NOMO-1 treated with dmso at 0.1 percent for 144 hours (cell line): ENCODE data around the gene HOXA9.

Experiments
- DNase-seq: peaks from one replicate; lab custom pipeline; 2025; ENCODE audit not compliant: unreplicated experiment; lab: John Stamatoyannopoulos, UW

The HOXA9 gene

DNA sequence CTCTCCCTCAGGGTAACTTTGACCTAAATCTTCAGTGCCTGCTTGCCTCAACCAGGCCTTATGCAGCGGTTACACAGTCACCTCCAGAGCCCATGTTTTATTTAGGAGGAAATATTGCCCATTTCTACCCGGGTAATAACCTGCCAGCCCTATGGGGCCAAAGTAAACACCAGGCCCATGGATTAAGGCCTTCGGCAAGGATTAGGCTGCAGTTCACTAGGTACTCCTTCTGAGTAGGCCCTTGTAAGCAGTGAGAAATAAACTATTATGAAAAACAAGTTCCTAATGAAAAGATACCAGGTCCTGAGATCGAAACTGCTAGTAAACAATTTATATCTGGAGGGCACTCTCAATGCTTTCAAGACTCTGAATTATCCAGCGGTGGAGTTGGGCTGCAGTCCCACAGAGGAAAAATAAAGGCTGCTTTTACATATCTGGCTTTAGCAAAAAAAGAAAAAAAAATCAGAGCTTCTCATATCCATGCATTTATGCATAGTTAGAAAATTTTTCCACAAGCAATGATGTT, 12.5 kb upstream of the HOXA9 start:
- no peak for DNase-seq

DNA sequence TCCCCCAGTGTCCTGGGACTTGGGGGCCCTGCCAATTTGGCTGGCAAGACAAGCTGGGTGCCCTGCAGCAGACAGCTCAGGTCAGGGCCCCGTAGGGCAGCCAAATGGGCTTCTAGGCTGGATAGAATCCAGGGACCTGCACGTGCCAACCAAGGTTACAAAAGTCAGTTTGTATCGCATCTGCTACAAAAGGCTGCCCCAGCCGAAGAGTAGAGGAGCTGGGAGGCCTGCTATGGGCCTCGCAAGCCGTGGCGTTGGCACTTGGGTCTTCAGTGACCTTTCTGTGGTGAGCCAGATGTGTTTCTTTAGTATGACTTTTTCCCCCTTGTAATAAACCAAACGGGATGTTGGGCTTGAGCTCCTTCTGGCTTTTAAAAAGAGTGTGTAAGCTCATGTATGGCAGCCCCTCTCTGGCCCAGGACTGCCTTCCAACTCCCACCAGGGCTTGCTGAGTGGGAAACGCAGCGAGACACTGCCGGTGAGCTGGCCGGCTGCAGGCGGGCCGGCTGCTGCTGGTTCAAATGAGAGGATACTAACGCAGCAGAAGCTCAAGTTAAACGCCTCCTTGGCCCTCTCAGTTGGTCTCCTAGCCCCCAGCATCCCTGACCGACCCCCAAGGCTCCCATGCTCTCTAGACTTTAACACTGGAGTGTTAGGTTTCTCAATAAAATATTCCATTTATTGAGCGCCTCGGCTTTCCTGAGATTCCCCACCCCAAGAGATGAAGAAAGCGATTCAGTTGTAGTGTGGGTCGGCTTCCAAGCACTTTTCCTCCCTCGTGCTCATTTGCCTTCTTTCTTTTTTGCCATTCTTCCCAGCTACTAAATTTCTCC, 11.8 kb upstream of the HOXA9 start:
- DNase-seq = no peak

DNA sequence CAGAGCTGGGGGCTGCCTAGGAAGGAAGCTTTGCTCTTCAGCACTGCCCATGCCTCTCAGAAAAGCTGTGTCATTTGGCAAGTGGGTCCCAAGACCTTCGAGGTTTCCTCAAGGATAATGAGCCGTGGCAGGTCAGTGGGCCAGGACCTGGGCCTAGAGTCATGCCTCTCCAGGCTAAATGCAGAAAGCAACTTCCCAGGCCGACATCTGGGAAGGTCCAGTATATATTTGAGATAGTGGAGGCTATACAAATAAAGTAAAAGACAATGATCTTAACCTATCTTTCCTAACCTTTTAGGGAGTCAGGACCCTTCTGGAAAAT, 11.1 kb upstream of the HOXA9 start:
- no peak for DNase-seq

DNA sequence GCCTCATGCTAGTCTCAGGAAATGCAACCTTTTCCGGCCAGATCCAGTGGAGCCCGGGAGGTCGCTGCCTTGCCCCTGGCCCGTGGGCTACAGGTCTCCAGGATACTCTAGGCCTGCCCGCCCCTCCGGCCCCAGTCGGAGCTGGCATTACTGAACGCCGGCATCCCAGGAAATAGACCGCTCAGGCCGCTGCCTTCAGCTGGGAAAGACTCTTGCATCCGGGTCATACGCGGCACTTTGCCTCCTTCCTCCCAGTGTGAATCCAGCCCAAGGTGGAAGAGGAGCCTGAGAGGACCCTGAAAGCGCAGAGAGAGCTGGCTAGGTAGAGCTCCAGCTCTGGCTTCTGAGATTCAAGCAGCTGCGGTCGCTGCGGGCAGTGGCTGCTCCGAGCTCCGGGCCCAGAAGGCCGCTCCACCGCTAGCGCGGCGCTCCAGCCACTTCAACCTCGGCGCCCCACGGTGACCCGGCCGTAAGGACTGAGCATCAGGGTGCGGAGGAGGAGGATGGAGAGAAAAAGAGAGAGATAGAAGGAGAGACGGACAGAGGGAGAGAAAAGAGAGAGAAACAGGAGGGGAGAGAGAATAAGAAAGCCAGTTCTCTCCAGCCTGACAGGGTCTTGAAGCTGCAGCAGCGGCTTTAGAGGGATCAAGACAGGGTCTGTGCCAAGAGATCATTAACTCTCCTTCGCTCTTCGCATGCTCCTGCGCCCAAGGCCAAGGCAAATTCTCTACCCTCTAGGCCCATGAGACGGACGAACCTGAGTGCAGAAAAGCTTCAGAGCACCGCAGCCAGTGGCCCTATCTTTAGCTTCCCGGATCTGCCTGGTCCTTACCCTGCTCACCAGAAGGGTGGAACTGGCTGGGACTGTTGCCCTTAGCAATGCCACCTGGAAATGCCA, 10.5 kb upstream of the HOXA9 start:
- DNase-seq = no peak

DNA sequence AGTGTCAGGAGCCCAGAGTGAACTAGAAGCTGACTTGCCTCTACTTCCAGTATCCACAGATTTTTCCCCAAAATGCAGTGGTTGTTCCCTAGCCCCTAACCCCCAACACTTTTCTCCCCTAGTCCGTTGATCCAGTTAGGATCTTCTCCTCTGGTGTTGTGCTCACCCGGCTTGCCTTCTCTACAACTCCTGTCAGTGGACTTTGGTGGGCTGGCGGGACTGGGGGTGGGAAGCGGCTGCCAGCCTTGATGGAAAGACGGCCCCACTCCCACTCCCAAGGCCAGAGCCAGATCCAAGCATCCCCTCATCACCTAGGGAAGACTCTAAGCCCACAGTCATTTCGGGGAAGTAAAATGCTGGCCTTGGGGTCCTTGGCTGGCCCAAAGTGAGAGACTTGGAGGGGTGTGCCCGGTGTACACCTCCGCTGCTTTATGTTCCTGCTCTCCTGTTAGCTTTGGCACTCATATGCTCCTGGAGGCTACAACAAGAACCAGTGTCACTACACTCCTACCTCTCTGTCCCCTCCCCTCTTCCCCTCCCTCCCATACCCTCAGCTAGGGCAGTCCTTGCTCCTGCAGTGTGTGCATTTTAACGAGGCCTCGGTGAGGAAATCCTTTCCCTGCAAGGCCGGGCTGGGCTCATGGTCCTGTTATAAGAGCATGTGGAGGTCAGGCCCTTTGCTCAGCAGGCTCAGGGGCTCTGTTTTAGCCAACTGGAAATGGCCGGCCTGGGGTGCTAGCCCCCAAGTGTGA, 9.7 kb upstream of the HOXA9 start:
- no peak for DNase-seq

DNA sequence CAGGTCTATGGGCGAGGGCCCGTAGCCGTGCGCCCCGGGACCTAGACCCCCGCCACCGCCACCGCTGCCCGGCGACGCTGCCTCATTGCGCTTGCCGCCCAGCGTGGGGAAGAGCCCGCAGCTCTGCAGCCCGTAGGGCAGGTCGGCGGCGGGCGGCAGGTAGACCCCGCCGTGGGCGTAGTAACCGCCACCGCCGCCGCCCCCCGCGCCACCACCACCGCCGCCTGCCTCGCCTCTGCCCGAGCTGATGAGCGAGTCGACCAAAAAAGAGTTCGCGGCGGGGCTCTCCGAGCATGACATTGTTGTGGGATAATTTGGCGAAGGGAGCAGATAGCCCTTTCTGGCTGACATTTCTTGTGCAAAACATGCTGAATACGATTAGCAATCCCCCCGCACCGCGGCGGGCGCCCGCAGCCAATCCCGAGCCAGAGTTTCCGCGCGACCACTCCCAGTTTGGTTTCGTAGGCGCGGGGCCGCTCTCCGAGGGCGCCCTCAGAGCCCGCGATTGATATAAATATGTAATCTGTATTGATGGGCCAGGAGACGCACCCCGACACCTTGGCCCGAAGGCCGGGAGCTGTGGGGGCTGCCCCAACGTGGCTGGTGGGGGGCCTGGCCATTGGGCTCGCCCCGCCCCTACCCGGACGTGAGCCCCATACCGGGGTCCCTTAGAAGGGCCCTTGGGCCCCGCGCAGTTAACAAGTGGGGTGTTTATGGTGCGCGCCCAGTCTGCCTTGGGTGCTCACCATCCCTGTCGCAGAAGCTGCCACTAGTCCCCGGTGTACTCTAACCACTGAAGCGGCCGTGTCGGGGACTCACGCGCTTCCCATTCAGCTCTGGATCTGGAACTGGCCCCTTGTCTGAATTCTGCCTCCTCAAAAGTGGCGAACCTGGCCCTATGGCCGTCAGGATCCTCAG, 8.9 kb upstream of the HOXA9 start, which contains the start of gene HOXA10:
Gene HOXA10 (minus strand): TSS at position 365 of the 918 bp plus-strand sequence. CDS start 14 bp downstream, at position 351.
- DNase-seq = peak; percentile 51

DNA sequence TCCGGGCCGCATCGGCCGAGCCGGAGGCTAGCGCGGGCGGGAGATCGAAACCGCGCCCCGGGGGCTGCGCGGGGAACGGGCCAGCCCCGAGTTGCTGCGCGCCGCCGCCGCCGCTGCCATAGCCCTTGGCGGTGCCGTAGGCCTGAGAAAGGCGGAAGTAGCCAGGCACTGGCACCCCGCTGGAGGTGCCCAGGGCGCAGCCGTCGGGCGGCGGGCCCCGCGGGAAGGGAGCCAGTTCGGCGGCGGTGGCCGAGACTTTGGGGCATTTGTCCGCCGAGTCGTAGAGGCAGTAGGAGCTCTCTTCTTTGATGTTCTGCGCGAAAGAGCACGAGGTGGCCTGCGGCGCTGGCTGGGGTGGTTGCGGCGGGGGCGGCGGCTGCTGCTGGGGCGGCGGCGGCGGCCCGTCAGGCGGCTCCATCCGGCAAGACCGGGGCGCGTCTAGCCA, 8.2 kb upstream of the HOXA9 start:
- DNase-seq = no peak

DNA sequence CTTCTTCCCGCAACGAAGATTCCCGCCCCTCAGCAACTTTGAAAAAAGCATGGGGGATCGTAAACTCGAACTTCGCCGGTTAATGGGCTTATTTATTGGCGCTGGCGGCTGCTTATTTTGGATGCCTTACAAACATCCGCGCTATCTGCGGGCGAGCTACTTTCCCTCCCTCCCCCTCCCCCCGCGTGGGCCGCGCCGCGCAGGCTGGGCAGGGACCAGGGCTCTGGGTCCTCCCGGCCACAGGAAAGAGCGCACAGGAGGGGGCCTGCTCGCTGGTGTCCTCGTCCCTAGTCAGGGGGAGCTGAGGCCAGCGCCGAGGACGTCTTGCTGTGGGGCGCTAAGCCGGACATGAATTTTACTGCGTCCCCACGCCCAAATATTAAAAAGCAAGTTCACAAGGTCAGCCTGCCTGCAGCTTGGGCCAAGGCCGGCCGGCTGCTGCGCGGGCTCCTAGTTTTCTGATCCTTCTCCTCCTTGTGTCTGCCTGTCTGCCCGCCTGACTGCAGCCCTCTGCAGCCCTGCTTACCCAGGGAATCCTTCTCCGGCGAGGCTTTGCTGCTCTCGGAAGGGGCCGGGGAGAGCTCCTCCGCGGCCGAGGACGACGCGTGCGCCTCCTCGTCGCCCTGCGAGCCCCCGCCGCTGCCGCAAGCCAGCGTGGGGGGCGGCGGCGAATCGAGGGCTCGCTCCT, 7.6 kb upstream of the HOXA9 start:
- DNase-seq = no peak

DNA sequence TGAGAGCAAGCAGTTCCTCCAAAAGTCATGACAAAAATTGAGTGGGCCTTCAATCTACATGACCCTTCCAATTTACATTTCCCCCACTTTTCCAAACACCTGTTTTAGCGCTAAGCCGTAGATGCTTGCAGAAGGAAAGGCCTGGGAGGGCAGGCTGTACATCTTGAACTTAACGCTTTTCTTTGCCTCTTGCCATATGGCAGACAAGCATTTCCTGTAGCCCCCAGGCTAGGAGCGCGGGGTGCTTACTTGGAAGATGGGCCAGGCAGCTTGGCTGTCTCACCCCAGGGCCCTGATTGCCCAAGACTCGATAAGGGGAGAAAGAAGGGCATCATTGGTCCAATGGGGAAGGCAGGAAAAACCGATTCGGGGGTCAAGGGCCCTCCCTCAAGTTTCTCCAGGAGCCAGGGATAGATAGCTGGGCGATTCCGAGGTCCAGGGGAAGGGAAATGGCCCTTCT, 7.0 kb upstream of the HOXA9 start:
- no peak for DNase-seq

DNA sequence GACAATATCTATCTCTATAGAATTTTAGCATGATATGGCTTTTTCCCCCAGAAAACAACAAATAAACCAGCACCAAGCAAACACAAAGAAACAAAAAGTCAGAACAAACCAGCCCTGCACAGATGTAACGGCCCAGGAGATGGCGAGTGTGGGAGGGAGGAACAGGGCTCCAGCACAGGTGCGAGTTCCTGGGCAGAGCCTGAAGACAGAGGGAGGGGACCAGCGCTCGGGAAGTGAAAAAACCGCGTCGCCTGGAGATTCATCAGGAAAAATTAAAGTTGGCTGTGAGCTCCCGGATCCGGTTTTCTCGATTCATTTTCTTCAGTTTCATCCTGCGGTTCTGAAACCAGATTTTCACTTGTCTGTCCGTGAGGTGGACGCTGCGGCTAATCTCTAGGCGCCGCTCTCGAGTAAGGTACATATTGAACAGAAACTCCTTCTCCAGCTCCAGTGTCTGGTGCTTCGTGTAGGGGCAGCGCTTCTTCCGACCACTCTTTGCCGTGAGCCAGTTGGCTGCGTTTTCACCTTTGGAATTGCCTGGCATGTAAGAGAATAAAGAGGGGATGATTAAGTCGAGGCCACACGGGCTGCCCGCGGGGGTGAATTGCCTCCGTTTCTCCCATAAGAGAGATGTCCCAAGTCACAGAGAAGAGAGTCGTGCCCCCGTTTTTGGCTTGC, 6.4 kb upstream of the HOXA9 start:
- no peak for DNase-seq

DNA sequence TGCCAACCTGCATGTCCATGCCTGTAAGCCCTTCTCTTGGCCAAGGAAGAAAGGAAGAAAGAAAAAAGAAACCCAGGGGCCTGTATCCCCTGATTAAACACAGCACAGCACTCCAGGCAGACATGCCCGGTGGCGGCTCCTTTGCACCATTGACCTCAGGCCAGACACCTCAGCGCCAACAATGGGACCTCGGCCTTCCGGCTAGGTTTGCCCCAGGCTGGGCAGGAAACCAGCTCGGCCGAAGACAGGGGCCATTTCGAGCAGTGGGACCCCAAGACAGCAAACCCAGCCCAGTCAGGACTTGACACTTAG, 5.9 kb upstream of the HOXA9 start:
- no peak for DNase-seq

DNA sequence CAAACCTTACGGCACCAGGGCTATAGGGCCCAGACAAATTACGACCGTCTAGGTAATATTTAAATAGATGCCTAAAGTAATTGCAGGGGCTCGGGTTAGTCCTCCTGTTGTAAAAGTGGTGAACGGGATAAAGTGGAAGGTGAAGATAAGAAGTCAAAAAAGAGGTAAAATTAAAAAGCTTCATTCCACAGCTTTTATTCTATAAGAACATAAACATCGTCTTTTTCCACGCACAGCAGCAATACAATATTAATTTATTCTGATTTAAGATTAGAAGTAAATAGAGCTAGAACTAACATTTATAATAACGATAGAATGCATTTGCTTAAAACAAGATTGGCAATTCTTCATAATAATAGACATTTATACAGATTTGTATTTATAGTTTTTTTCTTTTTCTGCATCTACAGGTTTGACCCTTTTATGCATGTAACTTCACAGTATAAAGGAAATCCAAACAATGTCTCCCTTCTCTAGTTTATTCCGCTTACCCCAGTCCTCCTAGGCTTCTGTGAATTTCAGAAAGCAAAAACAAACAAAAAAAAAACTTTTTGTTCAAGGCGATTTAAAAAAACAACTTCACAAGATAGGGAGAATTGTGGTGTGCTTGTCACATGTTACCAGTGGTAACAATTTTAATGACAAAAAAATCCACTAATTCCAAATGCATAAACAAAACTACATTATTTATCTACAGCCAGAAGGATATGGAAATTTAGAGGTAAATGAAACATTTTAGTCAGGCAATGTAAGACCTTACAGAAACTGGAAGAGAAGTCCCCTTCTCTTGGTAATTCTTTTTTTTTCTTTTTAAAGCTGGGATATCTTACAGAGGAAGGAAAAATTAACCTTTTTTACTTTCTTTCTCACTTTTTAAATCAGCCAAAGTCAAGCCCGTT, 5.3 kb upstream of the HOXA9 start:
- DNase-seq = no peak

DNA sequence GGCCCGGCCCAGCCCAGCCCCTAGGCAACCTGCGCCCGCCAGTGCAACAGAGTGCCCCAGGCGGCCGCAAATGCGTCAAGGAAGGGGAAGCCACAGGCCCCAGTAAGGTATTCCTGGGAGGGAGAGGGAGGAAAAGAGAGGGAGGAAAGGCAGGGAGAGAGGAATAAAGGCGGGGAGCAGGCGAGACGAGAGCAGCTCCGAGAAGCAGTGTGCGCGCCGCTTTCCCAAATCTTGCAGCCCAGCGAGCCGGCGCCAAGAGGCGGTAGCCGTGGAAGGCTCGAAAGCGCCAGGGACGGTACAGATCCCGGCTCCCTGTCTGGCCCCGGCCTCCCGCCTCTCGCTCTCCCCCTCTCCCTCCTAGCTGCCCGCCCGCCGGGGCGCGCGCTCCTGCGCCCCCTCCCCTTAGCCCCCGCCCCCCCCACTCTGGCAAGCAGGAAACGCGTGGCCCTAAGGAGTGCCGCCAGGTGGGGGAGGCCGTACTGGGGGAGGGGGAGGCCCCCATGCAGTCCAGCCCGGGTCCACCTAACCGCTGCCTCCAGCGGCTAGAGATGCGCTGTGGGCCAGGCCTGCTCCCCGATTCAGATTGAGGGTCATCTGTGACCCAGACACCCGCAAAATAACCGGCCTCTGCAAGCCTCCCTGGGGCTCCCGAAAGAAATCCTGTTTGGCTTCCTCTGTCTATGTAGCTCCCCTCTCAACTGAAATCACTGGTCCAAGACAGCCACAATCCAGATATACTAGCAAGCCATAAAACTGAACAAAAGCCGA, 4.5 kb upstream of the HOXA9 start:
- DNase-seq = no peak

DNA sequence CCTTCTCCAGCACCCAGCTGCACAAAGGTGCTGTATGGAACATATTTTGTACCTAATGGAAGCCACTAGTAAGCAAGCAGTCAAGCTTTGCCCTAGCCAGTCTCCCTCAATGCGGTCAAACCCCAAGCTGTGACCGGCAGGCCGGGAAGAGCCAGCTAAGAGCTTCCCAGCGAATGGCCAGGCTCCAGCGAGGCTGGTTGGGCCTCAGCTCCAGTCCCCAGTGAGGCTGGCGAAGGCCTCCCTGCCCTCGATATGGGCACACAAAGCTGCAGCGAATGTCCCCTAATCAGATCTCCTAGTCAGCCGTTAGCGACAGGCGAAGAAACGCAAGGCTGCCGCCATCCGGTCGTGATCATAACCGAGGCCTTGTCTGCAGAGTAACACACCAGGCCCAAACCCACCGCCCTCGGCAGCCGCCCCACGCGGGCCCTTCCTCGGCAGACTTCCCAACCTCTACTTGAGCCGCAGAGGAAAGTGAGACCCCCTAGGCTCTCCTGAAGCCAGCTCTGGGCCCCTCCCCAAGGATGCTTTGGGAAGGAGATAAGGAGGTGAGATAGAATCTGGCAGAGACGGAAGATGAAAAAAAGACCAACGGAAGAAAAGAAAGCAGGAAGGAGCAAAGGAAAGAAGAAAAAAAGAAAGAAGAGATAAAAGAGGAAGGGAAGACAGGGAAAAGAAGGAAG, 3.1 kb upstream of the HOXA9 start:
- DNase-seq = no peak

DNA sequence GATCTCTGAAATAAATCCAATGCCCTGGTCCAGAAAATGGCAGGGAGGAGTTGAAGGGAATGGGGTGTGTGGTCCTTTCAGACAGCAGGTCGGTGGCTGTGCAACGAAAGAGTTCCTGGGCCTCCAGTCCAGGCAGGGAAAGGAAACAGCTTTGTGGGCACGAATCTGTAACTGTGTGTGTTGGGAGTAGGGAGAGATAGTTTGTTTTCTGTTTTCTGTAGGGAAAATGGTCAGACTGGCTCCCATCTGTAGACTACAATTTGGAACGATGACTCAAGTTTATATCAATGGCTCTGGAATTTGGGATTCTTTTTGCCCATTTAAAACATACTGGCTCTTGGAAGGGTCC, 2.6 kb upstream of the HOXA9 start:
- DNase-seq = no peak

DNA sequence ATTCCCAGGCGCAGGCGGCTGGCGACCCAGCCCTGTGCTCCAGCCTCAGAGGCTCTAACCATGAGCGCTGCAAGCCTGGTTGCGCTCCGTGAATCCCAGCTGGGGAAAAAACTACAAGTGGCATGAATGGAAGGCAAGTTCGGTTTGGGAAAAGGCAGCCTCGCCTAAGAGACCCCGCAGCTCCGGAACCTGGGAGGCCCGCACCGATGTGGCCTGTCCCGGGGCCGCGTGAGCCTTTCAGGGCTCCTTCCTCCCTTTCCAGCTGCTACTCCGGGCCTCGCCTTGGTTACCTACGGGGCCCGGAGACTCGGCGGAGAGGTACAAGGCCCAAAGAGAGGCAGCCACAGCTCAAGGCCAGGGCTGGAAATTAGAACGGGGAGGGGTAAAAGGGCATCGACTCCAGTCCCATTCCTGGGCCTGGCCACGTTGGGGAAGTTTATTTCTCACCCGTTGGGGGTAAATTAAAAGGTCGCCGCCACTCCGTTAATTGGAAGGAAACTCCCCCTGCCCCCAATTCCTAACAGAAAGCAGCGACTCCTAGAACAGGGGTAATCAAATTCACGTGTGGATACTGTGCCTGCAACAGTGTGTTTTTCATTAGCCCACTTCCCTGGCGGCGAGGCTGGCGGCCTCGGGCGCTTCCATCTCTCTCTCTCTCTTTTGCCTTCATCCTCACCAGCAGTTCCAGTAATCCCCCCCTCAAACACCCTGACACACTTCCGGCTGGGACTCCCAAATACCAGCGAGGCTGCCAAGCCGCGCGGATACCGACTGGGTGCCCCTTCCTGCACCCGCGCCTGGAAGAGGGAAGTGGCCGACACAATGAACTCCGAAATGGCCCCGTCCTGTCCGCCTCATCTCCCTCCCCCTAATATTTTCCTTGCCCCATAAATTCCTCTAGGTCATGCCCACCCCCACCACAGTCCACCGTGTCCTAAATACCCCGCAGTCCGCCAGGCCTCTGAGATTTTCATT, 1.5 kb upstream of the HOXA9 start:
- DNase-seq = no peak
